ENCODE measurements around the gene GSTM4. TPM values are rescaled to one million over a fixed set of nuclear protein-coding genes. Genes with fewer than 3 reads are reported as not detected.

Gene GSTM4
- total and polyA plus RNA-seq, 9 of the 15 experiments (the other 6 are each of a cell fraction or from before 2014, with no cell fraction given) = 18.8 to 53.4 (median 38.8) TPM

GRCh38 chr1:109667452-109668122 is 11.7 kb downstream of the GSTM4 start, which contains the start of gene GSTM2 (continued):
- TF ChIP-seq PKNOX1 (IDR thresholded peaks at IDR 0.05) (peak; percentile 21; the same call in 1 of the 2 replicates), KLF10 (CRISPR knock-in tag; IDR thresholded peaks at IDR 0.05) (no peak), ZNF143 (CRISPR knock-in tag; IDR thresholded peaks at IDR 0.05) (no peak), DDX20 (tag; IDR thresholded peaks at IDR 0.05; ENCODE audit: low read depth) (no peak), ZNF12 (CRISPR knock-in tag; IDR thresholded peaks at IDR 0.05) (no peak), JUND (IDR thresholded peaks at IDR 0.05; ENCODE audit: borderline replicate concordance, low read depth, low read length) (peak; percentile 3; the same call in 1 of the 2 replicates), JUND (tag; IDR thresholded peaks at IDR 0.05; ENCODE audit: borderline replicate concordance, low read depth, low read length) (no peak; the same call in 2 of the 3 replicates), DPF2 (IDR thresholded peaks at IDR 0.05) (0 out of 2 replicates have a peak, but pooled peaks have one; percentile 27), FIP1L1 (IDR thresholded peaks at IDR 0.05; ENCODE audit: low read depth, low read length, poor library complexity, severe bottlenecking) (no peak), ZBTB7A (IDR thresholded peaks at IDR 0.05; ENCODE audit: borderline replicate concordance, control insufficient read depth, low read depth, low read length) (peak; percentile 84), SUPT5H (IDR thresholded peaks at IDR 0.05) (no peak), CBFA2T3 (IDR thresholded peaks at IDR 0.05) (no peak), ZNF76 (CRISPR knock-in tag; IDR thresholded peaks at IDR 0.05; ENCODE audit: borderline replicate concordance) (no peak), SAP30 (IDR thresholded peaks at IDR 0.05; ENCODE audit: borderline replicate concordance, insufficient read depth, low read depth, low read length, poor library complexity, severe bottlenecking) (no peak), FOXM1 (IDR thresholded peaks at IDR 0.05; ENCODE audit: low read depth) (no peak), FOXM1 (CRISPR knock-in tag; IDR thresholded peaks at IDR 0.05; ENCODE audit: low read depth) (no peak), TEAD1 (CRISPR knock-in tag; IDR thresholded peaks at IDR 0.05) (no peak), KLF16 (IDR thresholded peaks at IDR 0.05) (no peak), TBP (optimal IDR thresholded peaks at IDR 0.05; ENCODE audit: low read depth, low read length) (peak; percentile 84), XRCC4 (IDR thresholded peaks at IDR 0.05; ENCODE audit: extremely low read depth, insufficient read depth, insufficient read length) (no peak), ATF7 (IDR thresholded peaks at IDR 0.05) (no peak)
- TF ChIP-seq, protein P1, sequence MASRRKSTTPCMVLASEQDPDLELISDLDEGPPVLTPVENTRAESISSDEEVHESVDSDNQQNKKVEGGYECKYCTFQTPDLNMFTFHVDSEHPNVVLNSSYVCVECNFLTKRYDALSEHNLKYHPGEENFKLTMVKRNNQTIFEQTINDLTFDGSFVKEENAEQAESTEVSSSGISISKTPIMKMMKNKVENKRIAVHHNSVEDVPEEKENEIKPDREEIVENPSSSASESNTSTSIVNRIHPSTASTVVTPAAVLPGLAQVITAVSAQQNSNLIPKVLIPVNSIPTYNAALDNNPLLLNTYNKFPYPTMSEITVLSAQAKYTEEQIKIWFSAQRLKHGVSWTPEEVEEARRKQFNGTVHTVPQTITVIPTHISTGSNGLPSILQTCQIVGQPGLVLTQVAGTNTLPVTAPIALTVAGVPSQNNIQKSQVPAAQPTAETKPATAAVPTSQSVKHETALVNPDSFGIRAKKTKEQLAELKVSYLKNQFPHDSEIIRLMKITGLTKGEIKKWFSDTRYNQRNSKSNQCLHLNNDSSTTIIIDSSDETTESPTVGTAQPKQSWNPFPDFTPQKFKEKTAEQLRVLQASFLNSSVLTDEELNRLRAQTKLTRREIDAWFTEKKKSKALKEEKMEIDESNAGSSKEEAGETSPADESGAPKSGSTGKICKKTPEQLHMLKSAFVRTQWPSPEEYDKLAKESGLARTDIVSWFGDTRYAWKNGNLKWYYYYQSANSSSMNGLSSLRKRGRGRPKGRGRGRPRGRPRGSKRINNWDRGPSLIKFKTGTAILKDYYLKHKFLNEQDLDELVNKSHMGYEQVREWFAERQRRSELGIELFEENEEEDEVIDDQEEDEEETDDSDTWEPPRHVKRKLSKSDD (conservative IDR thresholded peaks at IDR 0.05; ENCODE audit: low read length) = no peak
- TF ChIP-seq, protein P2, sequence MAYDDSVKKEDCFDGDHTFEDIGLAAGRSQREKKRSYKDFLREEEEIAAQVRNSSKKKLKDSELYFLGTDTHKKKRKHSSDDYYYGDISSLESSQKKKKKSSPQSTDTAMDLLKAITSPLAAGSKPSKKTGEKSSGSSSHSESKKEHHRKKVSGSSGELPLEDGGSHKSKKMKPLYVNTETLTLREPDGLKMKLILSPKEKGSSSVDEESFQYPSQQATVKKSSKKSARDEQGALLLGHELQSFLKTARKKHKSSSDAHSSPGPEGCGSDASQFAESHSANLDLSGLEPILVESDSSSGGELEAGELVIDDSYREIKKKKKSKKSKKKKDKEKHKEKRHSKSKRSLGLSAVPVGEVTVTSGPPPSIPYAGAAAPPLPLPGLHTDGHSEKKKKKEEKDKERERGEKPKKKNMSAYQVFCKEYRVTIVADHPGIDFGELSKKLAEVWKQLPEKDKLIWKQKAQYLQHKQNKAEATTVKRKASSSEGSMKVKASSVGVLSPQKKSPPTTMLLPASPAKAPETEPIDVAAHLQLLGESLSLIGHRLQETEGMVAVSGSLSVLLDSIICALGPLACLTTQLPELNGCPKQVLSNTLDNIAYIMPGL (CRISPR knock-in tag; IDR thresholded peaks at IDR 0.05) = no peak
- TF ChIP-seq, protein P3, sequence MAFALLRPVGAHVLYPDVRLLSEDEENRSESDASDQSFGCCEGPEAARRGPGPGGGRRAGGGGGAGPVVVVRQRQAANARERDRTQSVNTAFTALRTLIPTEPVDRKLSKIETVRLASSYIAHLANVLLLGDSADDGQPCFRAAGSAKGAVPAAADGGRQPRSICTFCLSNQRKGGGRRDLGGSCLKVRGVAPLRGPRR (CRISPR knock-in tag; IDR thresholded peaks at IDR 0.05) = no peak

Measured in K562 (cell line).